ENCODE measurements around the gene CD79B.

CD79B gene

GRCh38 chr17:63946440-63947363, 14.6 kb upstream of the CD79B start:
- in situ Hi-C loops (cut with MboI; ENCODE audit: low pct_unique_long_range_greater_than_20kb, low sequenced_read_pairs, unreplicated experiment), result no loop called here
- peak; percentile 91 for DNase-seq (ENCODE audit: low spot score)

GRCh38 chr17:63945784-63946439, 13.8 kb upstream of the CD79B start:
- peak; percentile 25 for TF ChIP-seq CTCF (IDR thresholded peaks at IDR 0.05; ENCODE audit: extremely low read depth, insufficient read depth, missing control alignments)
- in situ Hi-C loops (cut with MboI; ENCODE audit: low pct_unique_long_range_greater_than_20kb, low sequenced_read_pairs, unreplicated experiment), result no loop called here
- DNase-seq (ENCODE audit: low spot score), result peak; percentile 74

More at GRCh38 chr17:63946440-63947363, 14.6 kb upstream of the CD79B start:
- TF ChIP-seq CTCF (IDR thresholded peaks at IDR 0.05; ENCODE audit: extremely low read depth, insufficient read depth, missing control alignments), result peak; percentile 74

GRCh38 chr17:63944736-63945499, 12.8 kb upstream of the CD79B start:
- no peak for TF ChIP-seq CTCF (IDR thresholded peaks at IDR 0.05; ENCODE audit: extremely low read depth, insufficient read depth, missing control alignments)
- no peak for DNase-seq (ENCODE audit: low spot score)
- in situ Hi-C loops (cut with MboI; ENCODE audit: low pct_unique_long_range_greater_than_20kb, low sequenced_read_pairs, unreplicated experiment), result no loop called here

GRCh38 chr17:63943745-63944144, 11.6 kb upstream of the CD79B start:
- TF ChIP-seq CTCF (IDR thresholded peaks at IDR 0.05; ENCODE audit: extremely low read depth, insufficient read depth, missing control alignments), result no peak
- no peak for DNase-seq (ENCODE audit: low spot score)
- in situ Hi-C loops (cut with MboI; ENCODE audit: low pct_unique_long_range_greater_than_20kb, low sequenced_read_pairs, unreplicated experiment), result no loop called here

- no peak for DNase-seq (ENCODE audit: low spot score)
- TF ChIP-seq CTCF (IDR thresholded peaks at IDR 0.05; ENCODE audit: extremely low read depth, insufficient read depth, missing control alignments), result no peak
- in situ Hi-C loops (cut with MboI; ENCODE audit: low pct_unique_long_range_greater_than_20kb, low sequenced_read_pairs, unreplicated experiment), result no loop called here
Measured at GRCh38 chr17:63942309-63942985, 10.3 kb upstream of the CD79B start.

- DNase-seq (ENCODE audit: low spot score), result no peak
- in situ Hi-C loops (cut with MboI; ENCODE audit: low pct_unique_long_range_greater_than_20kb, low sequenced_read_pairs, unreplicated experiment), result no loop called here
- TF ChIP-seq CTCF (IDR thresholded peaks at IDR 0.05; ENCODE audit: extremely low read depth, insufficient read depth, missing control alignments), result no peak
Measured at GRCh38 chr17:63941751-63942150, 9.6 kb upstream of the CD79B start.

All from GM13977 (cell line).